ENCODE results near the gene TUSC2. TPM values are rescaled to one million over a fixed set of nuclear protein-coding genes. Genes with fewer than 3 reads are reported as not detected.

TUSC2 gene
- total RNA-seq, 1 donor from 2014 or later = 41.4 TPM

- peak overlapping the region; percentile 1 for H3K9ac ChIP-seq (ENCODE audit: low read length)
- no peak overlapping the region for H2AFZ ChIP-seq (ENCODE audit: low read depth, low read length)
- Mint-ChIP-seq H3K9me3 (ENCODE audit: unreplicated experiment) (no peaks in the 10 kb centered on the region), H3K4me3 (ENCODE audit: unreplicated experiment) (peak overlapping the region; percentile 90), H3K27me3 (ENCODE audit: low read depth, unreplicated experiment) (no peaks in the 10 kb centered on the region), H3K4me1 (ENCODE audit: low read depth, unreplicated experiment) (peaks cover 25% of the 10 kb centered on the region), H3K36me3 (ENCODE audit: low read depth, unreplicated experiment) (peaks cover 13% of the 10 kb centered on the region), H3K27ac (ENCODE audit: unreplicated experiment) (no peak overlapping the region)
- peak overlapping the region; percentile 73 for H3K4me3 ChIP-seq (ENCODE audit: insufficient read depth, low read depth, low read length)
- DNase-seq (ENCODE audit: low read depth) = no peak
- no peaks in the 10 kb centered on the region for H3K27me3 ChIP-seq (ENCODE audit: insufficient read depth, low read length)
- no peak for FAIRE-seq
- TF ChIP-seq EZH2 (IDR thresholded peaks at IDR 0.05; ENCODE audit: insufficient read depth, low read length) (no peak), CTCF (IDR thresholded peaks at IDR 0.05; ENCODE audit: insufficient read depth, low read depth, low read length) (no peak)
- peaks cover 8% of the 10 kb centered on the region for H3K36me3 ChIP-seq (ENCODE audit: insufficient read depth, low read length)
- H3K9me3 ChIP-seq (ENCODE audit: insufficient read depth, low read depth, low read length) = no peaks in the 10 kb centered on the region
- peaks cover 72% of the 10 kb centered on the region for H4K20me1 ChIP-seq (ENCODE audit: insufficient read depth, low read length)
- peaks cover 76% of the 10 kb centered on the region for H3K79me2 ChIP-seq (ENCODE audit: insufficient read depth, low read length)
- peaks cover 44% of the 10 kb centered on the region for H3K4me1 ChIP-seq (ENCODE audit: insufficient read depth, low read length)
- H3K27ac ChIP-seq (ENCODE audit: low read depth, low read length) = no peak overlapping the region
- H3K4me2 ChIP-seq (ENCODE audit: low read length) = peak overlapping the region; percentile 98
Observed at GRCh38 chr3:50355829-50356552, 28.0 kb upstream of the TUSC2 start.

DNA sequence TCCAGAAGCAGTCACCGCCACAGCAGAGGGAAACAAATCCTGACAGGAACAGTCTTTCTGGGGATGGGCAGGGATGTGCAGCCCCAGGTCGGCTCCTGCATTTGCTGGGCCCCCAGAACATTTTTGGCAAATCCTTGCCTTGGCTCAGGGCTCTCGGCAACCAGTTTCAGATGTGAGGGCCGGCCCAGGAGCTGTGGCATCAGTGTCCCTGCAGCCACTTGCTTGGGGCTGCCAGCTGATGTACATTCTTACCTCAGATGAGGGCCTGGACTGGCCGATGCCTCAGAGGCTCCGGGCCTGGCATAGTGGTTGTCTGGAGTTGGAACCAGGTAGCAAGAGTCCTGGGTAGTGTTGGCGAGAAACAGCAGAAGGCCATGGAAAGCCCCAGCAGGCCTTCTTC, 26.8 kb upstream of the TUSC2 start:
- H3K4me1 Mint-ChIP-seq (ENCODE audit: low read depth, unreplicated experiment) = peaks cover 30% of the 10 kb centered on the region
- FAIRE-seq = no peak

More for the DNA sequence above, 26.8 kb upstream of the TUSC2 start:
- Histone ChIP-seq H3K79me2 (ENCODE audit: insufficient read depth, low read length) (peaks cover 84% of the 10 kb centered on the region), H4K20me1 (ENCODE audit: insufficient read depth, low read length) (peaks cover 72% of the 10 kb centered on the region), H3K9ac (ENCODE audit: low read length) (no peak overlapping the region), H3K27me3 (ENCODE audit: insufficient read depth, low read length) (no peaks in the 10 kb centered on the region), H2AFZ (ENCODE audit: low read depth, low read length) (no peak overlapping the region), H3K27ac (ENCODE audit: low read depth, low read length) (no peak overlapping the region), H3K9me3 (ENCODE audit: insufficient read depth, low read depth, low read length) (no peaks in the 10 kb centered on the region), H3K4me1 (ENCODE audit: insufficient read depth, low read length) (peaks cover 52% of the 10 kb centered on the region), H3K4me3 (ENCODE audit: insufficient read depth, low read depth, low read length) (no peak overlapping the region), H3K4me2 (ENCODE audit: low read length) (no peak overlapping the region), H3K36me3 (ENCODE audit: insufficient read depth, low read length) (peaks cover 8% of the 10 kb centered on the region)
- TF ChIP-seq CTCF (IDR thresholded peaks at IDR 0.05; ENCODE audit: insufficient read depth, low read depth, low read length) = no peak
- no peak for TF ChIP-seq EZH2 (IDR thresholded peaks at IDR 0.05; ENCODE audit: insufficient read depth, low read length)
- Mint-ChIP-seq H3K36me3 (ENCODE audit: low read depth, unreplicated experiment) (peaks cover 13% of the 10 kb centered on the region), H3K27ac (ENCODE audit: unreplicated experiment) (no peak overlapping the region), H3K9me3 (ENCODE audit: unreplicated experiment) (no peaks in the 10 kb centered on the region), H3K4me3 (ENCODE audit: unreplicated experiment) (no peak overlapping the region), H3K27me3 (ENCODE audit: low read depth, unreplicated experiment) (no peaks in the 10 kb centered on the region)
- DNase-seq (ENCODE audit: low read depth) = no peak
